ENCODE measurements around the gene ABR.

ABR gene

GRCh38 chr17:962166-962565, 217.6 kb downstream of the ABR start:
- no peak for DNase-seq (ENCODE audit: low read depth in 2 of 2)

DNA sequence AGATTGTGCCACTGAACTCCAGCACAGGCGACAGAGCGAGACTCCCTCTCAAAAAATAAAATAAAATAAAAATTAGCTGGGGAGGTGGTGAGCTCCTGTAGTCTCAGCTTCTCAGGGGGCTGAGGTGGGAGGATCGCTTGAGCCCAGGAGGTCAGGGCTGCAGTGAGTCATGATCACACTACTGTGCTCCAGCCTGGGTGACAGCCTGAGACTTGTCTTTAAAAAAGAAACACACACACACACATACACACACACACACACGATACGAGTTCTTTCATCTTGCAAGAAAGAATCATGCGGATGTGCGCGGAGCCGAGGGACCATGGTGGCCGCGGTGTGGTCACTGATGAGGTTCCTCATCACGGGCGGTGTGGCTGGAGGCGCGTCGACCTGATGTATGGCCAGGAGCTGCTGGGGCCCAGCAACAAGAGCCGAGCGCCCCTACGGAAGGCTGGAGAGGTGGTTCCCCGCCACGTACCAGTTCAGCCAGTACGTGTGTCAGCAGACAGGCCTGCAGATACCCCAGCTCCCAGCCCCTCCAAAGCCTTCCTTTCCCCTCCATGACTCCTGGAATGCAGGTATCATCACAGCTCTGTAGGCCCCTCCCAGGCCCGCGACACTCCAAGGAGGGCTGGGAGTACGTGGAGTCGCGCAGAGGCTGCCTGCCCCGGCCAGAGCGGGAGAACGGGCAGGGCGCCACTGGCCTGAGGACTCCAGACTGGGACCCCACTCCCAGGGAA, 220.9 kb downstream of the ABR start:
- DNase-seq (ENCODE audit: low read depth in 2 of 2), result no peak

DNA sequence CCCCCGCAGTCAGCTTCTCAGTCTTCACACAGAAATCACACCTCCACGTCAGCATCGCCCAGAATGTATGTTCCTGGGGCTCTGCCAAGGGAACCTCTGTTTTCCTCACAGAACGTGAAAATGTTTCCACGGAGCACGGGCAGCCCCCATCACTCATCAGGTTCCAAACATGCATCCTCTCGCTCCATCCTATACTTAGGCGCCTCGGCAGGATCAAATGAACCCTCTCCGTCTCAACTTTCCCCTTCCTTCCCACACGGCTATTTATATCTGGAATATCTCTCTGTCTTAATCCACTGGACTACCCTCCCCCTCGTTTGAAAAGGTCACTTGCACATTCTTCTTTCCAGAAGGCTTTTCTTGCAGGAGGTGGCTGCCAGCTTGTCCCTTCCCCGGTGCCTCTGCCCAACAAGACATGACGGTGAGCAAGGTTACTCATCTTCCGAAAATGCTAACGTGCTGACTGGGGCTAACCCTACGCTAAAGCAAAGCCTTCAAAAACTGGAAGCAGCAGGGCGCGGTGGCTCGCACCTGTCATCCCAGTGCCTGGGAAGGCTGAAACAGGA, 221.8 kb downstream of the ABR start:
- no peak for DNase-seq (ENCODE audit: low read depth in 2 of 2)

DNA sequence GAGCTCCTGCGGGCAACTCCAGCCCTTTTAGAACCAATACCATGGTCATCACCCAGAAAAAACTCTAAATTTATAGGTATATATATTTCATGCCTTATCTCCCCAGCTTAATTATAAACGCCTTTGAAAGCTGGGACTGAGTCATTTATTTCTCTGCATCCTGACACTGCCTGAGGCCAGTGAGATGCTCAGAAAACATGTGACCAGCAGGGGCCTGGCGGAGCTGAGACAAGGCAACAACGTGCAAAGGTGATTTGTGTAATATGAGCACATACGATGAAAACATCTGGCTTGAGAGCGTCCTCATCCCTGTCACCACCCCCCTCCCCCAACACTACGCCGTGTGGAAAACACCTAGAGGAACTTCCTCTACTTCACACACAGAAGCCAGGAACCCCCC, 222.9 kb downstream of the ABR start:
- DNase-seq (ENCODE audit: low read depth in 2 of 2), result no peak

DNA sequence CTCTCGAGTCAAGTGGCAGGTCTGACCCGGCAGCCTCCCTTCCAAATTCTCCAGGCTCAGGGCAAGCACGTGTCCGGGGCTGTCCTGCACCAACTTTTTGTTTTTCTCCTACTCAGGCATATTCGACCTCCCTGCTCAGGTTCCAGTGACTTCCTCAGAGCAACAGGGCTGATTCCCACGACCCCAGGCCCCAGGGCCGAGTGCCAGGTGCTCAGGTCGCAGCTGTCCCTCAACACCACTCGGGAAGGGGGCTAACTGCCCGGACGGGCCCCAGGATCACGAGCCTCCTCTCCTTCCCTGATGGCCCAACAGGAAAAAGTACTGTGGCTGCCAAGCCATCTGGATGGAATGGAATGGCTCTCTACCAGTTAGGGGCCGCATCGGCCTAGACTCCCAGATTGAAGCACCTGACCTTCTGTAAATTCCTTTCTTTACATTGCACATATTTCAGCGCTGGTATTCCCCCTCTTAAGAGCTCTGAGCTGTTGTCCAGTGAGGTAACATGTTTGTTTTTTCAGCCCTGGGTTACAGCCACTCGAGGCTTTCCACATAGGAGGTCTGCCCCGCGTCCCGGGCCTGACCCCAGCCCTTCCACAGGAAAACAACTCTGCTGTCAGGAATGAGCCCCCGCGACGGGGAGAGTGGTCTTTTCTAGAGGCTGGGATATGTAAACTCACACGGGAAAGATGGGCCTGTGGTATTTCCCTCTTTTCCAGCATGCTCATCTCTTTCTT, 225.2 kb downstream of the ABR start:
- no peak for DNase-seq (ENCODE audit: low read depth in 2 of 2)

DNA sequence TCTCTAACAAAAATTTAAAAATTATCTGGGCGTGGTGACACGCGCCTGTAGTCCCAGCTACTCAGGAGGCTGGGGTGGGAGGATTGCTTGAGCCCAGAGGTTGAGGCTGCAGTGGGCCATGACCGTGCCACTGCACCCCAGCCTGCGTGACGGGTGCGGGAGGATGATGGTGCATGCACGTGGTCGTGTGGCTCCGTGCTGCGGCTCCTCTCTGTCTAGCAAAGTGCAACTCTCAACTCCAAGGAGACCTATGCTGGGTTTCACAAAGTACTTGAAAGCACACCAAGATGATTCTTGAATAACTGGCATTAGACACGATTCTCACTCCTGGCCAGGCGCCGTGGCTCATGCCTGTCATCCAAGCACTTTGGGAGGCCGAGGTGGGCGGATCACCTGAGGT, 226.0 kb downstream of the ABR start:
- DNase-seq (ENCODE audit: low read depth in 2 of 2), result no peak
